Neutrophil (primary cell): ENCODE data around the gene C11orf42.

Experiments used
- H3K27ac ChIP-seq: fragments of 200-600 bp; sonication (generic); 2 replicates; pipeline ENCODE4 v1.5.1; 2016; ENCODE audit warnings: mild to moderate bottlenecking, moderate library complexity
- H3K27me3 ChIP-seq: fragments of 200-600 bp; sonication (generic); 2 replicates; pipeline ENCODE4 v1.6.0; 2016; ENCODE audit warnings: mild to moderate bottlenecking
- H3K36me3 ChIP-seq: fragments of 200-600 bp; sonication (generic); 2 replicates; pipeline ENCODE4 v1.5.1; 2017
- H3K4me1 ChIP-seq, 2 experiments: fragments of 200-600 bp in 1 of 2; sonication (generic) in 1 of 2; 1 replicate in 1 of 2; 2 replicates in 1 of 2; pipeline versions ENCODE4 v1.5.1 to v1.6.1; 2013 to 2016; ENCODE audit warnings: low read depth in 1 of 2, low read length in 1 of 2, mild to moderate bottlenecking in 1 of 2, moderate library complexity in 1 of 2; ENCODE audit not compliant: control insufficient read depth in 1 of 2, insufficient read depth in 1 of 2
- H3K4me3 ChIP-seq, 2 experiments: fragments of 200-600 bp in 1 of 2; sonication (generic) in 1 of 2; 1 replicate in 1 of 2; 2 replicates in 1 of 2; pipeline ENCODE4 v1.5.1; 2013 to 2016; ENCODE audit warnings: low read depth in 1 of 2, low read length in 1 of 2, mild to moderate bottlenecking in 1 of 2, moderate library complexity in 1 of 2
- H3K9me3 ChIP-seq: fragments of 200-600 bp; sonication (generic); 2 replicates; pipeline ENCODE4 v1.5.1; 2016
- TF ChIP-seq, protein P1 (sequence below): fragments of 200-600 bp; sonication (generic); IDR thresholded peaks from 2 replicates; pipeline ENCODE4 v1.5.1; 2016; ENCODE audit warnings: antibody characterized with exemption

C11orf42 gene

DNA sequence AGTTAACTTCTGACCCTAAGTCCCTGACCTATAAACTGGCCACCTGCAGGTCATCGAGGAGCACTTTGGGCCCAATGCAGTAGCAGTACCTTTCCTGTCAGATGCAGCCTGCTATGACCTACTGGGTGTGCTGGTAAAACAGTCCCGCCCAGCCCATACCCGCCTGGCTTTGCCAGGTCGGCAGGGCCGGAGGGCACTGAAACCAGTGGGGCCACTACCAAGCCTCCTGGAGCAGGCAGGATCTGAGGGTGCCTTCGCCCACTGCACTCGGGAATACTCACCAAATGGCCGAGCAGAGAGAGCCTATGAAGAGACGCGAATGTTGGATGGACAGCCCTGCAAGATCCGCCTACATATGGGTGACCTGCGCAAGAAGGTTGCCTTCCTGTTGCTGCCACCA is 4.4 kb downstream of the C11orf42 start:
- H3K27ac ChIP-seq, result peak overlapping the region; percentile 49
- peaks cover 43 to 50% of the 10 kb centered on the region in 2 experiments for H3K4me1 ChIP-seq
- no peaks in the 10 kb centered on the region for H3K9me3 ChIP-seq
- peaks cover 70% of the 10 kb centered on the region for H3K36me3 ChIP-seq
- TF ChIP-seq, protein P1, sequence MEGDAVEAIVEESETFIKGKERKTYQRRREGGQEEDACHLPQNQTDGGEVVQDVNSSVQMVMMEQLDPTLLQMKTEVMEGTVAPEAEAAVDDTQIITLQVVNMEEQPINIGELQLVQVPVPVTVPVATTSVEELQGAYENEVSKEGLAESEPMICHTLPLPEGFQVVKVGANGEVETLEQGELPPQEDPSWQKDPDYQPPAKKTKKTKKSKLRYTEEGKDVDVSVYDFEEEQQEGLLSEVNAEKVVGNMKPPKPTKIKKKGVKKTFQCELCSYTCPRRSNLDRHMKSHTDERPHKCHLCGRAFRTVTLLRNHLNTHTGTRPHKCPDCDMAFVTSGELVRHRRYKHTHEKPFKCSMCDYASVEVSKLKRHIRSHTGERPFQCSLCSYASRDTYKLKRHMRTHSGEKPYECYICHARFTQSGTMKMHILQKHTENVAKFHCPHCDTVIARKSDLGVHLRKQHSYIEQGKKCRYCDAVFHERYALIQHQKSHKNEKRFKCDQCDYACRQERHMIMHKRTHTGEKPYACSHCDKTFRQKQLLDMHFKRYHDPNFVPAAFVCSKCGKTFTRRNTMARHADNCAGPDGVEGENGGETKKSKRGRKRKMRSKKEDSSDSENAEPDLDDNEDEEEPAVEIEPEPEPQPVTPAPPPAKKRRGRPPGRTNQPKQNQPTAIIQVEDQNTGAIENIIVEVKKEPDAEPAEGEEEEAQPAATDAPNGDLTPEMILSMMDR, result no peak
- no peak overlapping the region for H3K4me3 ChIP-seq
- H3K27me3 ChIP-seq, result no peaks in the 10 kb centered on the region

DNA sequence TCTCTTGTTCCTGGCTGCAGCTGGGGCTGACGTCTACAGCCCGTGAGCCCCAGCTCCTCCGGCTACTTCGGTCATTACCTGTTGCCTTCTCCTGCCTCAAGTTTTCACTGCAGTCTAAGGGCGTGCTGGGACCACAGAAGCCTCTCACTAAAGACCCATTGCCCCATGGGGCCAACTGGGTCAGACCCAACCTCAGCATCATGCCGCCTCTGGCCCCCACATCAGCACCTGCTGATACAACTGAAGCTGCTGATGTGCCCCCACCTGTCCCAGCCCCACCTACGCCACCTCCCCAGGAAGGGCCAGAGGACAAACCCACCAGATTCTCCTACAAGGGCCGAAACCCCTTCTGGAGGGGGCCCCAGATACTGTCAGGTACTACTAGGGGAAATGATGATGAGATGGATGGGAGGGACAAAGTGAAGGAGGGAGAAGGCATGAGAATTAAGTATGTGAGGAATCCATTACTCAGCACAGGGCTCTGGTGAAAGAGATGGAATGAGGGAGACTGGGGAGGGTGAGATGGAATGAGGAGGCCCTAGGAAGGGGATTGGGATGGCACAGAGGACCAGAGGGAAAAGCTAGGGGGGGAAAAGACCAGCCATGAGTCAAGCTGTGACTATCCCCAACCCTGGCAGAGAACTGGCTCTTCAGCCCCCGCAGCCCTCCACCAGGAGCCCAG is 5.1 kb downstream of the C11orf42 start:
- Histone ChIP-seq H3K27ac (peak overlapping the region; percentile 49), H3K36me3 (peaks cover 76% of the 10 kb centered on the region), H3K4me1 (peaks cover 37 to 44% of the 10 kb centered on the region in 2 experiments), H3K4me3 (no peak overlapping the region), H3K9me3 (no peaks in the 10 kb centered on the region), H3K27me3 (no peaks in the 10 kb centered on the region)
- TF ChIP-seq, protein P1, result no peak

DNA sequence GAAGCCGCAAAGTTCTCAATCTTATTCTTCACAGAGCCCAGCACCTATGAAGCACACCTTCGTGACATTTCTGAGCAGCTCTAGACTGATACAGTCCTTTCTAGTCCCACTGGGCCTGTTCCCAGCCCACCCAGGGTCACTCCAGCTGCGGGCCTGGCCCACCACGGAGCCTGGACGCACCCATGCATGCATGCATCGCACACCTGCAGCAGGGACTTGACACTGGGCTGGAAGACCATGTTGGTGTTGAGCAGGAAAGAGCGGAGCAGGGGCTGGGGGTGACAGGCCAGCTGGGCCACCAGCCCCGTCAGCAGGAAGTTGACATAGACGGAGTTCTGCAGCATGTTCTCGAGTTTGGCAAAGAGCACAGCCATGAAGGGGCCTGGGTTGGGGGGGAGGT is 9.2 kb downstream of the C11orf42 start:
- peaks cover 15 to 20% of the 10 kb centered on the region in 2 experiments for H3K4me1 ChIP-seq
- no peak overlapping the region for H3K4me3 ChIP-seq
- TF ChIP-seq, protein P1, result no peak
- no peaks in the 10 kb centered on the region for H3K27me3 ChIP-seq
- H3K27ac ChIP-seq, result no peak overlapping the region
- peaks cover 96% of the 10 kb centered on the region for H3K36me3 ChIP-seq
- no peaks in the 10 kb centered on the region for H3K9me3 ChIP-seq

DNA sequence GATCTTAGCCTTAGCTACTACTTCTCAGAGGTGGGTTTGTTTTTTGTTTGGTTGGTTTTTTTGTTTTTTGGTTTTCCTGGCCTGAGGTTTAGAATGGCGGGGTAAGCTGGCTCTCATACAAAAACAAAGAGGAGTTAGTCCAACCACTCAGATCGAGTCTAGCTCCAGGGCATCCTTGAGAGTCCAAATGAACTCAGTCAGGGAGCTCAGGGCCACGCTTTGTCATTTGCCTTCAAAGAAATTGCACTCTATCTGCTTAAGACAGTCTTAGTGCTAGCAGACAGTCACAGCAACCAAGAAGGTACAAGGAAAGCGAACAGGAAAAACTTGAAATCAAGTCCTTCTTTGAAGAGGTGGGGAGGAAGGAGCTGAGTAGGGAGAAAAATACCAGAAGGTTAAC is 11.1 kb downstream of the C11orf42 start:
- peaks cover 87% of the 10 kb centered on the region for H3K36me3 ChIP-seq
- no peaks in the 10 kb centered on the region for H3K27me3 ChIP-seq
- H3K27ac ChIP-seq, result peak overlapping the region; percentile 47
- TF ChIP-seq, protein P1, result no peak
- H3K9me3 ChIP-seq, result no peaks in the 10 kb centered on the region
- H3K4me3 ChIP-seq, result no peak overlapping the region
- peaks cover 16 to 19% of the 10 kb centered on the region in 2 experiments for H3K4me1 ChIP-seq

DNA sequence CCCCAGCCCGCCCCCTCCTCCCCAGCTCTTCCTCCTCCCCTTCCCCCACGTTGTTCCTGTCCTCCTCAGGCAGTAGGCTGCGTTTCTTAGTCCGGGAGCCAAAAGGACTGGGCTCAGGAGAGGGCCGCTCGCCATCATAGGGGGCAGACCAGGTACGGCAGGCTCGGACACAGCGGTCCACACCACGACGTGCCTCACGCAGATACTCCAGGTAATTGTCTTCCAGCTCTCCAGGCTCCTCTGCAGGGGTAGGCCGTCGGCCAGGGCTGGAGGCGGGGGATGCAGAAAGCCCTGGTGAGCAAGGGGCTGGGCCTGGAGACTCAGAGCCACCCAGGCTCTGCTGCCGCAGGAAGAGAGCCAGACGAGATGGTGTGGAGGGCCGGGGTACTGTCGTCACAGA is 12.4 kb downstream of the C11orf42 start:
- H3K27ac ChIP-seq, result peak overlapping the region; percentile 47
- no peak overlapping the region for H3K4me3 ChIP-seq
- H3K4me1 ChIP-seq, result peaks cover 8 to 10% of the 10 kb centered on the region in 2 experiments
- no peaks in the 10 kb centered on the region for H3K9me3 ChIP-seq
- H3K27me3 ChIP-seq, result no peaks in the 10 kb centered on the region
- TF ChIP-seq, protein P1, result no peak
- peaks cover 87% of the 10 kb centered on the region for H3K36me3 ChIP-seq
